Fibroblast of the conjunctiva (primary cell): ENCODE results near the gene FMNL3.
A peak's percentile ranks its signal among the peaks of the same experiment; 100 is the strongest.

Experiments
- DNase-seq: peaks from one replicate; pipeline ENCODE4 v3.0.0-alpha.2; 2010; ENCODE audit warnings: low read depth

FMNL3 gene

GRCh38 chr12:49675137-49675536, 32.1 kb downstream of the FMNL3 start:
- no peak for DNase-seq

- DNase-seq = no peak
Observed at GRCh38 chr12:49674318-49674981, 32.8 kb downstream of the FMNL3 start.

GRCh38 chr12:49673446-49674317, 33.5 kb downstream of the FMNL3 start:
- DNase-seq = peak; percentile 92

- DNase-seq = no peak
Observed at GRCh38 chr12:49672301-49673217, 34.6 kb downstream of the FMNL3 start.

- DNase-seq = no peak
Observed at GRCh38 chr12:49671031-49671765, 36.0 kb downstream of the FMNL3 start.

DNA sequence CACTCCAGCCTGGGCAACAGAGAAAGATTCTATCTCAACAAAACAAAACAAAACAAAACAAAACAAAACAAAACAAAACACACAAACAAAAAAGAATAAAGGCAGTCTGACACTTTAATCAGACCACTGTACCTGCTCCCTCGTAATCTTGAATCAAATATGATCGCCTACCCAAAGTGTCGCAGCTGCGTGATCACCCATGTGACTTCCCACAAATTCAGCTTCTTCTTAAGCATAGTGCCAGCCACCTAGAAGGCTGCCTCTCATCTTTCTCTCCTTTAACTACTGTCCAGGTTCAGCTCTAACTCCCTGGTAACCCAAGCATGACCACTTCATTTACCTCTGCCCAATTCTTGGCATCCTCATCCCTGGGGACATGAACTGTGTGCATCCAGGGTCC, 37.4 kb downstream of the FMNL3 start:
- DNase-seq = no peak

- DNase-seq = no peak
Observed at GRCh38 chr12:49667325-49668090, 39.7 kb downstream of the FMNL3 start.

DNA sequence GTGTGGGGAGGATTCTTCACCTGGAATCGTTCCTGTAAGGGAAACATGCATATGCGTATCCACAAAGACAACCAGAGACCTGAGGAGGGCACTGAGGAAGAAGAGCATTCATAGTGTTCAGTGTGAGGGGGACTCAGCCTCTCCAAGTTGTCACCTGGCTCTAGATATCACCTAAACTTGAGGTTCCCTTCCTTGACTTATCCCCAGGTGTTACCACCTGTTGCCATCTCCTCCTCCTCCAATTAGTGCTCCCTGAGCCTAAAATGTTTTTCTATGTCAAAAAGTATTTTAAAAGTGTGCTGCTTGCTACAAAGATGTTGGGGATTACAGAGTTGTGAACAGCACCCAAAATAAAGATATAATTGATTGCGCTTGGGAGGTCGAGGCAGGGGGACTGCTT, 41.0 kb downstream of the FMNL3 start:
- DNase-seq = no peak

DNA sequence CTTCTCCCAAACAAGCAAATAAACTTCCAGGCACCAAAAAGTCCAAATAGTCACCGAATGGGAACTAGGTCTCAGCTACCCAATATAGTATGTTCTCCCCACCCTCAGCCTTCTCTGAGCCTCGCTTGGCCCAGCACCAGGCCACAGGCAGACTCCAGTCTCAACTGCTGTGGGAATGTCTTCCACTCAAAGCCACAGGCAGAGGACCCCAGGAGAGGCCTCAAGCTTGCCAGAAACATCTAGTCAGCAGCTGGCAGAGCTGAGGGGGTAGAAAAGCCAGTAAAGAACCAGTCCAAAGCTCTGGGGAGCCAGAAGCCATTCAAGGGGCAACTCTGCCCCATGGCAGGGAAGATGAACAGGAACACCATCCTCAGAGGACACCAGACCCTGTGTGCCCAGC, 41.8 kb downstream of the FMNL3 start:
- no peak for DNase-seq

DNA sequence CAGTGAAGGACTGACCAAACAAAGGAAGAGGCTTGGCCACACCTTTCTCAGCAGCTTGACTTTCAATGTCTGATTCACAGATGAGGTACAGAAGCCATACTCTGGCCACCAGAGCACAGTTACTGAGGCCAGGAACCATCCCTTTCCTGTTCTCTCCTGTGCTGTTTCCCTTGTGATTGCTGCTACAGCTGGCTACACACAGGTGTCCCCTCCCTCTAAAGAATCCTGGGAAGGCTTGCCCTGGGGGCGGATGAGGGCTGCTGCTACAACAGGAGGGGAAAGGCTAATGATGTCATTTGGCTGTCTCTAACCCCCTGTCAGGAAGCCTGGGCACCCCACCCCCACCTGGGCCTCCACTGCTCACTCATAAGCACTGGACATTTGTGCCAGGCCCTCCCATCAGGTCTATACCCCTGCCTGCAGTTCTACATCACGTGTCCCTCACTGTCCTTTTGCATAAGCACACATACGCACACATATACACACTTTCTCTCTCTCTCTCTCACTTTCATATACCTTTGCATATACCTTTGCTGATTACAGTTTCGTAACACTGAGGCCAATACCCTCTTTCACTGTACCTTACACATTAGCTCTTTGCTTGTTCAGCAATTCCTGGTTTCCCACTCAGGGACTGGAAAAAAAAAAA, 42.5 kb downstream of the FMNL3 start:
- DNase-seq = no peak

- DNase-seq = no peak
Observed at GRCh38 chr12:49664167-49664566, 43.0 kb downstream of the FMNL3 start.

GRCh38 chr12:49662998-49663843, 44.0 kb downstream of the FMNL3 start:
- DNase-seq = peak; percentile 65

GRCh38 chr12:49661746-49662145, 45.5 kb downstream of the FMNL3 start:
- DNase-seq = no peak

DNA sequence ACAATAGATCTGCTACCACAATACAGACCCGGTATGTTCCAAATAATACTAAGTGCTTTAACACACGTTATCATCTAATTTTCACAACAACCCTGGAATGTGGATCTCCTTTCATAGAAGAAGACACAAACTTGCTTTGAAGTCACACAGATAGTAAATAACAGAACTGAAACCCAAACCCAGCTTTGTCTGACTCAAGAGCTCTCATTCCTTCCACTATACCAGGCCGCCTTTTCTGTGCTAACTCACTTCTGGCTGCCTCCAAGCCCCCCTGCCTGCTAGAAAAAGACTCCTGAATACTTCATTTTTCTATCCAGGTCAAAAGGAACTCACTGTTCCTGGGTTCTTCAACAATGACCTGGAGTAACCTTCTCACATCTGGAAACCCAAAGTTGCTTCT, 46.0 kb downstream of the FMNL3 start:
- no peak for DNase-seq

GRCh38 chr12:49659753-49660152, 47.5 kb downstream of the FMNL3 start:
- no peak for DNase-seq

GRCh38 chr12:49658276-49658675, 48.9 kb downstream of the FMNL3 start:
- no peak for DNase-seq

- no peak for DNase-seq
Observed at GRCh38 chr12:49655595-49656236, 51.5 kb downstream of the FMNL3 start.

GRCh38 chr12:49654715-49655114, 52.5 kb downstream of the FMNL3 start:
- DNase-seq = no peak

- DNase-seq = no peak
Observed at GRCh38 chr12:49652921-49653520, 54.2 kb downstream of the FMNL3 start.
